ENCODE results near the gene SEC61A1. TPM values are rescaled to one million over a fixed set of nuclear protein-coding genes. Genes with fewer than 3 reads are reported as not detected.

Gene SEC61A1
- total and polyA plus RNA-seq, 4 experiments from 2014 or later = 156 to 212 (median 192) TPM

DNA sequence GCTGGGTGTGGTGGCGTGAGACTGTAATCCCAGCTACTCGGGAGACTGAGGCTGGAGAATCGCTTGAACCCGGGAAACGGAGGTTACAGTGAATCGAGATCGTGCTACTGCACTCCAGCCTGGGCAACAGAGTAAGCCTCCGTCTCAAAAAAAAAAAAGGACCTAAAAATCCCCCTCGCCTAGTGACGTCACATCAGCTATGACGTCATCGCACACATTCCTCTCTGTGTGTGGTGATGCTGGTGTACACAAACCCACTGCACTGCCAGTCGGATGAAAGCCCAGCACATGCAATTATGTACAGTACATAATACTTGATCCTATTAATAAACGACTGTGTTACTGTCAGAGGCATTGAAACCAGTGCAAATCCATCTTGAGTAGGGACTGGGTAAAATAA, 40.2 kb upstream of the SEC61A1 start:
- H3K4me1 Mint-ChIP-seq = peaks cover 0 to 3% (median 0%) of the 10 kb centered on the region in 4 donors
- no peak overlapping the region for H3K4me3 Mint-ChIP-seq
- peaks cover 3% of the 10 kb centered on the region in 2 donors for H3K27me3 Mint-ChIP-seq
- Histone ChIP-seq H3K4me3 (ENCODE audit: low read length in 2 of 2) (no peak overlapping the region), H3K4me1 (ENCODE audit: insufficient read depth, low read length) (no peaks in the 10 kb centered on the region), H3K36me3 (ENCODE audit: insufficient read depth, low read length) (no peaks in the 10 kb centered on the region), H3K27me3 (ENCODE audit: insufficient read depth, low read length) (no peaks in the 10 kb centered on the region), H3K9me3 (ENCODE audit: control insufficient read depth in 1 of 2, low read length in 2 of 2) (no peaks in the 10 kb centered on the region), H3K27ac (ENCODE audit: low read depth, low read length) (no peak overlapping the region)
- ChIA-PET POLR2A (ENCODE audit: partially characterized antibody) (no interaction called here), CTCF (ENCODE audit: partially characterized antibody) (no interaction called here)
- no peak overlapping the region for H3K27ac Mint-ChIP-seq
- intact Hi-C loops (cut with micrococcal nuclease) = no loop called here
- DNase-seq = no peak
- H3K9me3 Mint-ChIP-seq = no peaks in the 10 kb centered on the region
- H3K36me3 Mint-ChIP-seq = no peaks in the 10 kb centered on the region

- no peak for DNase-seq
- peaks cover 0 to 3% (median 0%) of the 10 kb centered on the region in 4 donors for H3K4me1 Mint-ChIP-seq
- no peak overlapping the region for H3K4me3 Mint-ChIP-seq
- POLR2A ChIA-PET (ENCODE audit: partially characterized antibody) = no interaction called here
- CTCF ChIA-PET (ENCODE audit: partially characterized antibody) = no interaction called here
- no peak overlapping the region for H3K27ac ChIP-seq (ENCODE audit: low read depth, low read length)
- no peaks in the 10 kb centered on the region for H3K36me3 ChIP-seq (ENCODE audit: insufficient read depth, low read length)
- no peak overlapping the region for H3K4me3 ChIP-seq (ENCODE audit: low read length in 2 of 2)
- intact Hi-C loops (cut with micrococcal nuclease) = no loop called here
- H3K36me3 Mint-ChIP-seq = no peaks in the 10 kb centered on the region
- H3K27me3 Mint-ChIP-seq = peaks cover 0 to 2% of the 10 kb centered on the region in 2 donors
- H3K9me3 Mint-ChIP-seq = no peaks in the 10 kb centered on the region
- no peak overlapping the region for H3K27ac Mint-ChIP-seq
- no peaks in the 10 kb centered on the region for H3K9me3 ChIP-seq (ENCODE audit: control insufficient read depth in 1 of 2, low read length in 2 of 2)
- no peaks in the 10 kb centered on the region for H3K27me3 ChIP-seq (ENCODE audit: insufficient read depth, low read length)
- no peaks in the 10 kb centered on the region for H3K4me1 ChIP-seq (ENCODE audit: insufficient read depth, low read length)
Measured at GRCh38 chr3:128014548-128014947, 37.7 kb upstream of the SEC61A1 start.

DNA sequence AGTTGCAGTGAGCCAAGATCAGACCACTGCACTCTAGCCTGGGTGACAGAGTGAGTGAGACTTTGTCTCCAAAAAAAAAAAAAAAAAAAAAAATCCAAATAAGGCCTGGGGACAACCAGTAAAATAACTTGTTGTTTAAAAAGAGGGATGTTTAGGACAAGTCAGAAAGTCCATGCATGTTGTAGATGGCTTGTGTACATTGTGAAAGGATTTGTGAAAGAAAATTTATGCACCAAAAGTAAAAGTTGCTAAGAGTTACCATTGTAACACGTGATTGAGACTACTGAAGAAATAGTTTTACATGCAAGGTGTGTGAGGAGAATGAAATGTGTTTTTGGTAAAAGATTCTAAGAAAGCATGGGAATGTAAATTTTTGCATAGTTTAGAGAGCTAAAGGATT, 35.7 kb upstream of the SEC61A1 start:
- no peak overlapping the region for H3K27ac ChIP-seq (ENCODE audit: low read depth, low read length)
- H3K4me1 ChIP-seq (ENCODE audit: insufficient read depth, low read length) = no peaks in the 10 kb centered on the region
- no peaks in the 10 kb centered on the region for H3K36me3 Mint-ChIP-seq
- no peak overlapping the region for H3K4me3 Mint-ChIP-seq
- H3K4me3 ChIP-seq (ENCODE audit: low read length in 2 of 2) = no peak overlapping the region
- no peaks in the 10 kb centered on the region for H3K36me3 ChIP-seq (ENCODE audit: insufficient read depth, low read length)
- DNase-seq = no peak
- H3K9me3 ChIP-seq (ENCODE audit: control insufficient read depth in 1 of 2, low read length in 2 of 2) = no peaks in the 10 kb centered on the region
- CTCF ChIA-PET (ENCODE audit: partially characterized antibody) = interaction anchor here (0.6 to 0.7 kb wide), 2 partner anchors 320 to 1914 kb away, joined by 3 read pairs; no protein-coding TSS in a partner anchor
- H3K27ac Mint-ChIP-seq = no peak overlapping the region
- intact Hi-C loops (cut with micrococcal nuclease) = no loop called here
- no peaks in the 10 kb centered on the region for H3K27me3 ChIP-seq (ENCODE audit: insufficient read depth, low read length)
- POLR2A ChIA-PET (ENCODE audit: partially characterized antibody) = no interaction called here
- H3K4me1 Mint-ChIP-seq = peaks cover 0 to 2% (median 0%) of the 10 kb centered on the region in 4 donors
- no peaks in the 10 kb centered on the region for H3K27me3 Mint-ChIP-seq
- H3K9me3 Mint-ChIP-seq = no peaks in the 10 kb centered on the region

DNA sequence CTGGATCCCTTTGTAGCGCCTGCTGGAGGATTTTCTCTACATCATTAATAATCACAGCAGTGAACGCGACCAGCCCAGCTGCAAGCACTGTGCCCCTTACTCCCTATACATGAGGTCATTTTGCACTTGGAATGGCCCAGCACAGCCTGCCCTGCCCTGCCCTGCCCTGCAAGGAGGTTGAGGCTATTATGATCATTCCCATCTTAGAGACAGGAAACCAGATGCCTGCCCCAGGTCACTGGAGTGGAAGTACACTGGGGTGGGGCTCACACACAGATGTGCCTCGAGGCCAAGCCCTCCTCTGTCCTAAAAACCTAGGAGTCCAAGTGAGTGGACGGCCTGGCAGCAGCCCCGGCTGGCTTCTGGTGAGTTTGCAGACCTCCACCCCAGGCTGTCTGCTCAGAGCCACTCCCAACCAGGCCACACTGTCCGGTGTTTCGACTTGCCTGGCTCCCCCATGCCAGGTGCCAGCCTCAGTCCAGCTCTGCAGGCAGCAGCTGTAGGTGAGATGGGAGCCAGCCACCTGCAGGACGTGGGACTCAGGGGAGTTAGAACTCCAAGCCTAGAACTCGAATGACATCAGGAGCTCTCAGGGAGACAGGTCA, 30.4 kb upstream of the SEC61A1 start:
- POLR2A ChIA-PET (ENCODE audit: partially characterized antibody) = no interaction called here
- H3K4me1 Mint-ChIP-seq = no peaks in the 10 kb centered on the region
- no peaks in the 10 kb centered on the region for H3K27me3 ChIP-seq (ENCODE audit: insufficient read depth, low read length)
- CTCF ChIA-PET (ENCODE audit: partially characterized antibody) = no interaction called here
- intact Hi-C loops (cut with micrococcal nuclease) = no loop called here
- no peak overlapping the region for H3K4me3 ChIP-seq (ENCODE audit: low read length in 2 of 2)
- H3K27ac Mint-ChIP-seq = no peak overlapping the region
- no peaks in the 10 kb centered on the region for H3K36me3 ChIP-seq (ENCODE audit: insufficient read depth, low read length)
- H3K9me3 ChIP-seq (ENCODE audit: control insufficient read depth in 1 of 2, low read length in 2 of 2) = no peaks in the 10 kb centered on the region
- H3K27me3 Mint-ChIP-seq = peaks cover 13% of the 10 kb centered on the region in 2 donors
- no peak overlapping the region for H3K27ac ChIP-seq (ENCODE audit: low read depth, low read length)
- H3K4me1 ChIP-seq (ENCODE audit: insufficient read depth, low read length) = no peaks in the 10 kb centered on the region
- H3K36me3 Mint-ChIP-seq = no peaks in the 10 kb centered on the region
- no peak overlapping the region for H3K4me3 Mint-ChIP-seq
- no peak for DNase-seq
- H3K9me3 Mint-ChIP-seq = peaks cover 0 to 3% (median 0%) of the 10 kb centered on the region in 8 donors

- H3K27me3 Mint-ChIP-seq = peaks cover 5 to 7% of the 10 kb centered on the region in 2 donors
- H3K4me1 ChIP-seq (ENCODE audit: insufficient read depth, low read length) = no peaks in the 10 kb centered on the region
- intact Hi-C loops (cut with micrococcal nuclease) = no loop called here
- H3K4me1 Mint-ChIP-seq = no peaks in the 10 kb centered on the region
- no peaks in the 10 kb centered on the region for H3K36me3 ChIP-seq (ENCODE audit: insufficient read depth, low read length)
- POLR2A ChIA-PET (ENCODE audit: partially characterized antibody) = no interaction called here
- H3K27ac Mint-ChIP-seq = no peak overlapping the region
- DNase-seq = no peak
- CTCF ChIA-PET (ENCODE audit: partially characterized antibody) = no interaction called here
- H3K27me3 ChIP-seq (ENCODE audit: insufficient read depth, low read length) = no peaks in the 10 kb centered on the region
- H3K9me3 ChIP-seq (ENCODE audit: control insufficient read depth in 1 of 2, low read length in 2 of 2) = no peaks in the 10 kb centered on the region
- H3K36me3 Mint-ChIP-seq = no peaks in the 10 kb centered on the region
- no peak overlapping the region for H3K27ac ChIP-seq (ENCODE audit: low read depth, low read length)
- no peak overlapping the region for H3K4me3 Mint-ChIP-seq
- peaks cover 0 to 1% (median 0%) of the 10 kb centered on the region in 8 donors for H3K9me3 Mint-ChIP-seq
- H3K4me3 ChIP-seq (ENCODE audit: low read length in 2 of 2) = no peak overlapping the region
Measured at GRCh38 chr3:128033102-128033501, 19.1 kb upstream of the SEC61A1 start.

DNA sequence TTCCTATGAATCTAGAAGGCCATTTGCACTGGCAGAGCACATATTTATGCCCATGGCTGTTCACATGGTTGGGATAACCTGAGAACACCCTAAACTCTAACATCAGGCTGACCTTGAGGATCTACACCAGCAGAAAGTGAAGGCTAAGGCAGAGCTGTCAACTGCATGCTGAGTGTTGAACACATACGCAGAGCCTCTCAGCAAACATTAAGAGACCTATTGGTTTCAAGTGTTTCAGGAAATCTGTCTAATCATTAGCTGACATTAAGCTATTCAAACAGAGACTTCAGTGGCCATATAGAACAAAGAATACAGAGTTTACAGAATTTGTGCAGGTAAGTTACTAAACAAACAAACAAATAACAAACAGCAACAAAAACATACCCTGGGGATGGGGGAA, 16.1 kb upstream of the SEC61A1 start:
- Histone ChIP-seq H3K9me3 (ENCODE audit: control insufficient read depth in 1 of 2, low read length in 2 of 2) (no peaks in the 10 kb centered on the region), H3K27ac (ENCODE audit: low read depth, low read length) (no peak overlapping the region), H3K27me3 (ENCODE audit: insufficient read depth, low read length) (no peaks in the 10 kb centered on the region), H3K4me1 (ENCODE audit: insufficient read depth, low read length) (no peaks in the 10 kb centered on the region), H3K36me3 (ENCODE audit: insufficient read depth, low read length) (no peaks in the 10 kb centered on the region), H3K4me3 (ENCODE audit: low read length in 2 of 2) (no peak overlapping the region)
- Mint-ChIP-seq H3K4me3 (no peak overlapping the region), H3K27me3 (peaks cover 5 to 7% of the 10 kb centered on the region in 2 donors), H3K27ac (no peak overlapping the region), H3K36me3 (no peaks in the 10 kb centered on the region), H3K9me3 (peaks cover 0 to 1% (median 0%) of the 10 kb centered on the region in 8 donors), H3K4me1 (no peaks in the 10 kb centered on the region)
- CTCF ChIA-PET (ENCODE audit: partially characterized antibody) = no interaction called here
- POLR2A ChIA-PET (ENCODE audit: partially characterized antibody) = no interaction called here
- intact Hi-C loops (cut with micrococcal nuclease) = no loop called here
- DNase-seq = no peak

- ChIA-PET CTCF (ENCODE audit: partially characterized antibody) (no interaction called here), POLR2A (ENCODE audit: partially characterized antibody) (no interaction called here)
- Mint-ChIP-seq H3K27me3 (peaks cover 1 to 7% of the 10 kb centered on the region in 2 donors), H3K9me3 (no peaks in the 10 kb centered on the region), H3K4me3 (no peak overlapping the region), H3K36me3 (no peaks in the 10 kb centered on the region), H3K27ac (no peak overlapping the region), H3K4me1 (no peaks in the 10 kb centered on the region)
- H3K4me3 ChIP-seq (ENCODE audit: low read length in 2 of 2) = no peak overlapping the region
- no peak overlapping the region for H3K27ac ChIP-seq (ENCODE audit: low read depth, low read length)
- no peaks in the 10 kb centered on the region for H3K4me1 ChIP-seq (ENCODE audit: insufficient read depth, low read length)
- intact Hi-C loops (cut with micrococcal nuclease) = no loop called here
- H3K9me3 ChIP-seq (ENCODE audit: control insufficient read depth in 1 of 2, low read length in 2 of 2) = no peaks in the 10 kb centered on the region
- H3K27me3 ChIP-seq (ENCODE audit: insufficient read depth, low read length) = no peaks in the 10 kb centered on the region
- H3K36me3 ChIP-seq (ENCODE audit: insufficient read depth, low read length) = no peaks in the 10 kb centered on the region
- no peak for DNase-seq
Measured at GRCh38 chr3:128040041-128040440, 12.2 kb upstream of the SEC61A1 start.

- H3K9me3 Mint-ChIP-seq = no peaks in the 10 kb centered on the region
- H3K4me3 Mint-ChIP-seq = no peak overlapping the region
- intact Hi-C loops (cut with micrococcal nuclease) = no loop called here
- H3K27ac ChIP-seq (ENCODE audit: low read depth, low read length) = no peak overlapping the region
- H3K4me3 ChIP-seq (ENCODE audit: low read length in 2 of 2) = no peak overlapping the region
- no peaks in the 10 kb centered on the region for H3K4me1 Mint-ChIP-seq
- no peaks in the 10 kb centered on the region for H3K4me1 ChIP-seq (ENCODE audit: insufficient read depth, low read length)
- no peaks in the 10 kb centered on the region for H3K27me3 ChIP-seq (ENCODE audit: insufficient read depth, low read length)
- H3K36me3 Mint-ChIP-seq = no peaks in the 10 kb centered on the region
- ChIA-PET CTCF (ENCODE audit: partially characterized antibody) (no interaction called here), POLR2A (ENCODE audit: partially characterized antibody) (interaction anchor here (1.1 kb wide), 1 partner anchor 11 kb away, joined by 4 read pairs; no protein-coding TSS in a partner anchor)
- DNase-seq = no peak
- peaks cover 1 to 9% of the 10 kb centered on the region in 2 donors for H3K27me3 Mint-ChIP-seq
- no peaks in the 10 kb centered on the region for H3K9me3 ChIP-seq (ENCODE audit: control insufficient read depth in 1 of 2, low read length in 2 of 2)
- no peak overlapping the region for H3K27ac Mint-ChIP-seq
- no peaks in the 10 kb centered on the region for H3K36me3 ChIP-seq (ENCODE audit: insufficient read depth, low read length)
Measured at GRCh38 chr3:128040660-128041059, 11.6 kb upstream of the SEC61A1 start.
